M059J (cell line): ENCODE data around the gene SYNJ2BP. TPM values are rescaled to one million over a fixed set of nuclear protein-coding genes. Genes with fewer than 3 reads are reported as not detected.

Experiments used
- DNase-seq: peaks from one replicate; pipeline ENCODE4 v3.0.0-alpha.2; 2012; ENCODE audit warnings: low read depth
- total RNA-seq: library from RNA; depleted of rRNA; stranded (reverse); fragments of >200 nt; shearing (Covaris generic); gene quantifications from 2 replicates; pipeline ENCODE4 v1.2.3, GENCODE V29; 2014; rRNA removed

SYNJ2BP gene
- total RNA-seq, 1 experiment from 2014 or later: 20.2 TPM

DNA sequence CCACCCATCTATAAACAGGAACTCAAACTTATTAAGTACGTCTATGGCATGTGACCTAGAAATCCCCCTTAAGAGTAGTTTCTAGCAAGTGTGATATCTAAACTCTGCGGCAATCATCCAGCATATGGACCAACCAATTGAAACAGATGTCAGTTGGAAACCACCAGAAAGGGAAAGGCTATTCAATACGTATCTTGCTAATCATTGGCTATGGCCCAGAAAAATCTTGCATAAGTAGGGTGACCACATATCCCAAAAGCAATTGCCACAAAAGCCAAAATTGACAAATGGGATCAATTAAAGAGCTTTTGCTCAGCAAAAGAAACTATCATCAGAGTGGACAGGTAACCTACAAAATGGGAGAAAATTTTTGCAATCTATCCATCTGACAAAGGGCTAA is 24.2 kb downstream of the SYNJ2BP start:
- no peak for DNase-seq

DNA sequence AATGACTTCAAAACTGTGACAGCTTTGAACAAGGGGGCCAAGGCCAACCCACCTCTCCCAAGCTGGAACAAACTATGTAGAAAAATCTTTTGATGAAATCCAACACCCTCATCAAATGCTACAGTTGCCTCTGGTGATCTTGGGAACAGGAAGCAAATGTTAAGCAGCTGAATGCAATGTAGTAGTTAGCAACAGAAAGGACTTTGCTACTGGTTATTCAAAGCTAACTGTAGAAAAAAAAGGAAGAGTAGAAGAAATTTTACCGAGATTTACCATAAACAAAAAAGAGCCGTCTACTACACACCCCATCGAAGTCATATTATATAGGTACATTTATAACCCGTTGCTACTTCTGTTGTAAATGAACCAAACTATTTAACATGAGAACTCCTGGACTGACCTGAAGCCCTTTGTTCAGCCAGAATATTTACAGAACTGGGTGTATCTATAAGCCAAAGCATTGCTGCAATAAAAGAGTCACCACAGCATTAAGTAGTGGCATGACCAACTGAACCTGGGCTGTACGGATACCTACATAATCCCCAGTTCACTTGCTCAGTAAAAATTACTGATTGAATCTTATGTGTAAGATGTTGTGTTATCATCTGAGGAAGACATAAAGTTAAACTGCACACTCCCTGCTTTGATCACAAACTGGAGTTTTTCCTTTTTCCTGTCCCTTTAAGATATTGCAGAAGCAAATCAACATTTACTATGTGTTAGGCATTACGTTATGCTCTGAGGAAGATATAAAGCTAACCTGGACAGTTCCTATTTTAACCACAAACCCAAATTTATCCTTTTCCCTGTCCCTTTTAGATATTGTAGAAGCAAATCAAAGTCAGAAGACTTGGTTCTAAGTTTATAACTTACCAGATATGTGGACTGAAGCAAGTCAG is 25.1 kb downstream of the SYNJ2BP start:
- no peak for DNase-seq

DNA sequence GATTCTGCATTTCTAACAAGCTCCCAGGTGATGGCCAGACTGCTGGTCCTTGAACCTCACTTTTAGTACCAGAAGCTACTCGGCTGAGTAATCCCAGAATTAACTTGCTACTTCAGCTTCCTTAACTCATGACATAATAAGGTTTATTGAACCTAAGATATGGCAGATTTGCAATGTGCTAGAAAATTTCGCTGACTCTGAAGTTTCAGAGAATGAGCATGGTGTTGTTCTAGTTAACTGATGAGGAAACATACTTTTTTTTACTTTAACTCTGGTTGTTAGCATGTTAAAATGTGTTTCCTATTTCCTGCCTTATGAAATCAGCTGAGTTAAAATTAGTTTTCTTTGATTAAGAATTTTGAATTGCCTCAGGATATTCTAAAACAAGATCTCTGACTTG is 34.4 kb downstream of the SYNJ2BP start:
- DNase-seq: no peak

DNA sequence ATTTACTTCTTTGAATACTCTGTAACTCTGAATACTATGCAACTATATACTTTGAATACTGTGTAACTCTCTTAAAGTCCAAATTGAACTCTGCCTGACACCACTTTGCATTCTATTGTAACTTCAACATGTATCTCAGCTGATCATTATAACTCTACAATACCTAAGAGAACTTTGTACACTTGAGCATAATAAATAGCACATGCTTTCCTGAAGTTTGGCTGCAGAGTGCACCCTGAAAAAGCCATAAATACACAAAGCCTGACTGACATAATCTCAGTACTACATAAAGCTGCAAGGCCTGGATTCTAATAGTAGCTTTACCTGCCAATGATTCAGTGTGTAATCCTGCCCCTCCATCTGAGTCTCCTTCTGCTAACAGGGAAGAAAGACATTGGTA is 36.1 kb downstream of the SYNJ2BP start:
- DNase-seq: no peak

DNA sequence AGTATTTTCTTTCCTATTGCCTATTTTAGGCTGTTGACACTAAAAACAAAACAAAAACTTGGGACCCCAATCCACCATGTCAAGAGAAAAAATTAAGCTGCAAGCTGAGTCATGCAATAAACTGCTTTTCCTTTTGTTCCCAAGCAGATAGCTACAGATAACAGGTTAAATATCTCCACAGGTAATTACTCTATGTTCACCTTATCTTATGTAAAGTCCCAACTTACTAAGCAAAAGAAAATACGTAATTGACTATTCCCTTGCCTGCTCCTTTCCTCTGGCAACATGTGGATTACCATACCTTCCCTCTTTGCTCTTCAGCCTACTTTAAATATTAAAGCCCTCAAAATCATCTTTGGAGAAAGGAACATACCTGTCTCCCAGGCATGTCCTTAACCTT is 38.2 kb downstream of the SYNJ2BP start:
- no peak for DNase-seq

Other genes starting within 250 kb of the SYNJ2BP start
- gene SLC8A3, start 228.1 kb downstream of the SYNJ2BP start, total RNA-seq: 0.05 TPM in 1 of 2 replicates, not detected in the other
- gene COX16, start 57.4 kb downstream of the SYNJ2BP start, total RNA-seq: 58.9 and 81.6 TPM in 2 replicates
- 0.05 and 0.49 TPM in 2 replicates for gene ADAM21, start 35.1 kb upstream of the SYNJ2BP start, total RNA-seq
- gene ADAM20, start 117.9 kb upstream of the SYNJ2BP start, total RNA-seq: not detected in 2 replicates
- 37.2 and 37.8 TPM in 2 replicates for gene MED6, start 183.6 kb upstream of the SYNJ2BP start, total RNA-seq
- 0.07 and 1.3 TPM in 2 replicates for gene TTC9, start 224.8 kb upstream of the SYNJ2BP start, total RNA-seq